GM23338 (cell line): ENCODE data around the gene C18orf32. TPM values are rescaled to one million over a fixed set of nuclear protein-coding genes. Genes with fewer than 3 reads are reported as not detected.

Experiments used
- ATAC-seq: fragments of 200-7000 bp; cut with Tn5 transposase; 3 replicates; pipeline ENCODE4 v1.9.1; 2020
- DNase-seq: peaks from one replicate; pipeline ENCODE4 v3.0.0-alpha.2; 2015; ENCODE audit warnings: low spot score
- H2AFZ ChIP-seq: fragments of 200-600 bp; sonication (generic); 2 replicates; pipeline ENCODE4 v1.8.0; 2016; ENCODE audit warnings: antibody characterized with exemption, mild to moderate bottlenecking, moderate library complexity
- H3F3A ChIP-seq: fragments of 200-600 bp; sonication (generic); replicated peaks from 2 replicates; pipeline ENCODE4 v1.8.0; 2017; ENCODE audit warnings: antibody characterized with exemption, mixed run types, low read depth
- H3K27ac ChIP-seq: fragments of 200-600 bp; sonication (generic); 2 replicates; pipeline ENCODE4 v1.6.1; 2016; ENCODE audit warnings: low read depth
- H3K27me3 ChIP-seq: fragments of 200-600 bp; sonication (generic); 2 replicates; pipeline ENCODE4 v1.8.0; 2016; ENCODE audit warnings: mild to moderate bottlenecking, mixed run types, moderate library complexity; ENCODE audit not compliant: insufficient read depth
- H3K36me3 ChIP-seq: fragments of 200-600 bp; sonication (generic); 2 replicates; pipeline ENCODE4 v1.8.0; 2016; ENCODE audit warnings: mild to moderate bottlenecking; ENCODE audit not compliant: insufficient read depth
- H3K4me1 ChIP-seq: fragments of 200-600 bp; sonication (generic); 2 replicates; pipeline ENCODE4 v1.8.0; 2016; ENCODE audit warnings: mild to moderate bottlenecking, moderate library complexity; ENCODE audit not compliant: insufficient read depth
- H3K4me2 ChIP-seq: fragments of 200-600 bp; sonication (generic); 2 replicates; pipeline ENCODE4 v1.7.1; 2017; ENCODE audit warnings: mixed run types
- H3K4me3 ChIP-seq: fragments of 200-600 bp; sonication (generic); 2 replicates; pipeline ENCODE4 v1.6.1; 2016; ENCODE audit warnings: mixed run types
- H3K79me2 ChIP-seq: fragments of 200-600 bp; sonication (generic); replicated peaks from 2 replicates; pipeline ENCODE4 v1.8.0; 2017; ENCODE audit warnings: mild to moderate bottlenecking; ENCODE audit not compliant: insufficient read depth
- H3K9me2 ChIP-seq: fragments of 200-600 bp; sonication (generic); 2 replicates; pipeline ENCODE4 v1.8.0; 2017; ENCODE audit not compliant: insufficient read depth
- H4K20me1 ChIP-seq: fragments of 200-600 bp; sonication (generic); replicated peaks from 2 replicates; pipeline ENCODE4 v1.8.0; 2017; ENCODE audit warnings: mild to moderate bottlenecking; ENCODE audit not compliant: insufficient read depth
- H3K27ac Mint-ChIP-seq: 2 replicates; pipeline ENCODE4 v1.8.0; 2020; ENCODE audit warnings: inconsistent platforms, mild to moderate bottlenecking, moderate library complexity, mixed read lengths
- H3K27me3 Mint-ChIP-seq: 3 replicates; pipeline ENCODE4 v1.8.0; 2022; ENCODE audit warnings: low read depth, mild to moderate bottlenecking, moderate library complexity, mixed read lengths, inconsistent platforms; ENCODE audit not compliant: insufficient read depth, poor library complexity
- H3K36me3 Mint-ChIP-seq: 3 replicates; pipeline ENCODE4 v1.8.0; 2021; ENCODE audit warnings: low read depth, mild to moderate bottlenecking, inconsistent platforms, moderate library complexity, mixed read lengths
- H3K4me1 Mint-ChIP-seq: 3 replicates; pipeline ENCODE4 v1.8.0; 2020; ENCODE audit warnings: mild to moderate bottlenecking, inconsistent platforms, mixed read lengths
- H3K4me3 Mint-ChIP-seq: 3 replicates; pipeline ENCODE4 v1.8.0; 2021; ENCODE audit warnings: moderate library complexity, mild to moderate bottlenecking, inconsistent platforms, mixed read lengths
- H3K9me3 Mint-ChIP-seq: 3 replicates; pipeline ENCODE4 v1.8.0; 2020; ENCODE audit warnings: moderate library complexity, mild to moderate bottlenecking, inconsistent platforms, mixed read lengths
- CTCF ChIP-seq, 2 experiments: fragments of 200-600 bp in 1 of 2; sonication (generic) in 1 of 2; conservative IDR thresholded peaks; 2 replicates each; pipeline versions ENCODE4 v1.5.1 to v1.6.1; 2016 to 2017; ENCODE audit warnings: antibody characterized with exemption in 2 of 2, low read depth in 2 of 2, mild to moderate bottlenecking in 2 of 2, moderate library complexity in 1 of 2
- ETS1 ChIP-seq: IDR thresholded peaks from 2 replicates; pipeline ENCODE4 v1.6.1; 2016; ENCODE audit warnings: antibody characterized with exemption
- EZH2 ChIP-seq: fragments of 200-600 bp; sonication (generic); IDR thresholded peaks from one replicate; pipeline ENCODE4 v1.8.0; 2017; ENCODE audit warnings: antibody characterized with exemption, mild to moderate bottlenecking, low read depth; ENCODE audit not compliant: unreplicated experiment
- EZH2phosphoT487 ChIP-seq: fragments of 200-600 bp; sonication (generic); IDR thresholded peaks from one replicate; pipeline ENCODE4 v1.8.1; 2018; ENCODE audit warnings: antibody characterized with exemption; ENCODE audit not compliant: unreplicated experiment
- NANOG ChIP-seq: IDR thresholded peaks from 2 replicates; pipeline ENCODE4 v1.6.1; 2016; ENCODE audit warnings: antibody characterized with exemption, borderline replicate concordance
- REST ChIP-seq: IDR thresholded peaks from one replicate; pipeline ENCODE4 v1.6.1; 2018; ENCODE audit warnings: antibody characterized with exemption; ENCODE audit not compliant: unreplicated experiment
- STAT1 ChIP-seq: IDR thresholded peaks from one replicate; pipeline ENCODE4 v1.6.1; 2016; ENCODE audit warnings: antibody characterized with exemption; ENCODE audit not compliant: unreplicated experiment
- ZNF462 ChIP-seq: fragments of 250-450 bp; sonication (Bioruptor Pico); IDR thresholded peaks from 2 replicates; pipeline ENCODE4 v1.5.0; 2020; ENCODE audit warnings: mild to moderate bottlenecking, moderate library complexity
- polyA plus RNA-seq: library from polyadenylated mRNA; unstranded; fragments of >200 nt; fragmentation: Nextera tagmentation; extraction: Ambion mirVana; gene quantifications from 2 replicates; pipeline ENCODE4 v1.2.1, GENCODE V29; 2016
- total RNA-seq: library from RNA; depleted of rRNA; stranded (reverse); fragments of >200 nt; shearing (Covaris generic); gene quantifications from 2 replicates; pipeline ENCODE4 v1.2.3, GENCODE V29; 2014

Gene C18orf32
- total and polyA plus RNA-seq, 2 experiments from 2014 or later, result 25.3 to 72.4 TPM

- TF ChIP-seq EZH2phosphoT487 (no peak), CTCF (conservative IDR thresholded peaks at IDR 0.05; ENCODE audit: low read depth in 2 of 2) (no peak)
Measured at GRCh38 chr18:49534846-49535601, 48.0 kb upstream of the C18orf32 start (continued).

- peaks cover 13% of the 10 kb centered on the region for H3K36me3 Mint-ChIP-seq
- no peak for DNase-seq
- no peaks in the 10 kb centered on the region for H3K27me3 ChIP-seq
- no peaks in the 10 kb centered on the region for H3K79me2 ChIP-seq
- no peak overlapping the region for H2AFZ ChIP-seq
- H3K36me3 ChIP-seq, result 0 out of 2 replicates have a peak, but pooled peaks cover 3% of the 10 kb centered on the region
- H3F3A ChIP-seq, result no peaks in the 10 kb centered on the region
- H4K20me1 ChIP-seq, result no peaks in the 10 kb centered on the region
- H3K4me3 ChIP-seq, result no peak overlapping the region
- no peak overlapping the region for H3K27ac ChIP-seq
- H3K9me2 ChIP-seq, result no peaks in the 10 kb centered on the region
- no peak overlapping the region for H3K4me3 Mint-ChIP-seq
- peaks cover 30% of the 10 kb centered on the region for H3K4me1 Mint-ChIP-seq
- no peak overlapping the region for H3K4me2 ChIP-seq
- no peak for ATAC-seq
- peaks cover 27% of the 10 kb centered on the region for H3K9me3 Mint-ChIP-seq
- peaks cover 25% of the 10 kb centered on the region for H3K4me1 ChIP-seq
- H3K27me3 Mint-ChIP-seq, result peaks cover 13% of the 10 kb centered on the region
- no peak overlapping the region for H3K27ac Mint-ChIP-seq
- TF ChIP-seq CTCF (conservative IDR thresholded peaks at IDR 0.05; ENCODE audit: low read depth in 2 of 2) (no peak), ETS1 (no peak), EZH2 (no peak), REST (no peak), NANOG (no peak), ZNF462 (CRISPR knock-in tag) (no peak), EZH2phosphoT487 (no peak), STAT1 (no peak)
Measured at GRCh38 chr18:49531678-49532153, 44.7 kb upstream of the C18orf32 start.
